Measurements from ENCODE around the gene CRELD2.

CRELD2 gene

DNA sequence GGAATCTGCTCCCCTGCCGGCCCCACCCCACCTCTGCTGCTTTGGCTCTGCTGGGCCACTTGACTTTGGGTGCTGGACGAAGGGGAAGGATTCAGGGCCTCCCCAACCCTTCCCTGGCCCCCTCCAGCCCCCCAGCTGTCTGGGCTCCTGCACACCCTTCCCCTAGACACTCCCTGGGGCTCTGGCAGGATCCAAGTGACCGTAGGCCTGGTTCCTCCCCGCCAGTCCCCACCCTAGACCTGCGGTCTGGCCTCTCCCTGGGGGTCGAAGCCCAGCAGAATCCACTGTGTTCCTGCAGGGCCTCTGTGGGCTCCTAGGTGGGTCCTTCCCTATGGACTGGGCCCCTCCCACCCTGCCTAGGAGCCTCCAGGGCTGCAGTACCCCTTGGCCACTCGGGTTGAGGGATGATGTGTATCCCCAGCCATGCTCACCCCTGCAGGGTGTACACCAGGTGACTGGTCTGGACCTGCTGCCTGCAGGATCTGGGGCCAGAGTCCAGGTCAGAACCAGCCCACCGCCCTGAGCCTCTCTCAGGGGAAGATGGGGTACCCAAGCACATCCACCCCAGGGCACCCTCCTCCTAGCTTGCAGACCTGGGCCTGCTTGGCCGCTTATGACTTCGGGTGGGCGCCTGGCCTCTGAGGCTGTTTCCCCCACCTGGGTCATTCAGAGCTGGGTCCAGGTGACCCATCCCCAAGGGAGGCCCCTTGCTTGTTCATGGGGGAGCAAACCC, 47.8 kb downstream of the CRELD2 start:
- Histone ChIP-seq H3K27me3 (no peaks in the 10 kb centered on the region), H3K36me3 (peaks cover 21% of the 10 kb centered on the region), H3K4me3 (ENCODE audit: low read depth, low read length) (no peak overlapping the region), H3K9me3 (no peaks in the 10 kb centered on the region), H3K4me1 (peaks cover 23% of the 10 kb centered on the region)
- DNase-seq = peak; percentile 12
- TF ChIP-seq, protein P1, sequence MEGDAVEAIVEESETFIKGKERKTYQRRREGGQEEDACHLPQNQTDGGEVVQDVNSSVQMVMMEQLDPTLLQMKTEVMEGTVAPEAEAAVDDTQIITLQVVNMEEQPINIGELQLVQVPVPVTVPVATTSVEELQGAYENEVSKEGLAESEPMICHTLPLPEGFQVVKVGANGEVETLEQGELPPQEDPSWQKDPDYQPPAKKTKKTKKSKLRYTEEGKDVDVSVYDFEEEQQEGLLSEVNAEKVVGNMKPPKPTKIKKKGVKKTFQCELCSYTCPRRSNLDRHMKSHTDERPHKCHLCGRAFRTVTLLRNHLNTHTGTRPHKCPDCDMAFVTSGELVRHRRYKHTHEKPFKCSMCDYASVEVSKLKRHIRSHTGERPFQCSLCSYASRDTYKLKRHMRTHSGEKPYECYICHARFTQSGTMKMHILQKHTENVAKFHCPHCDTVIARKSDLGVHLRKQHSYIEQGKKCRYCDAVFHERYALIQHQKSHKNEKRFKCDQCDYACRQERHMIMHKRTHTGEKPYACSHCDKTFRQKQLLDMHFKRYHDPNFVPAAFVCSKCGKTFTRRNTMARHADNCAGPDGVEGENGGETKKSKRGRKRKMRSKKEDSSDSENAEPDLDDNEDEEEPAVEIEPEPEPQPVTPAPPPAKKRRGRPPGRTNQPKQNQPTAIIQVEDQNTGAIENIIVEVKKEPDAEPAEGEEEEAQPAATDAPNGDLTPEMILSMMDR (IDR thresholded peaks at IDR 0.05; ENCODE audit: low read depth, low read length) = no peak

DNA sequence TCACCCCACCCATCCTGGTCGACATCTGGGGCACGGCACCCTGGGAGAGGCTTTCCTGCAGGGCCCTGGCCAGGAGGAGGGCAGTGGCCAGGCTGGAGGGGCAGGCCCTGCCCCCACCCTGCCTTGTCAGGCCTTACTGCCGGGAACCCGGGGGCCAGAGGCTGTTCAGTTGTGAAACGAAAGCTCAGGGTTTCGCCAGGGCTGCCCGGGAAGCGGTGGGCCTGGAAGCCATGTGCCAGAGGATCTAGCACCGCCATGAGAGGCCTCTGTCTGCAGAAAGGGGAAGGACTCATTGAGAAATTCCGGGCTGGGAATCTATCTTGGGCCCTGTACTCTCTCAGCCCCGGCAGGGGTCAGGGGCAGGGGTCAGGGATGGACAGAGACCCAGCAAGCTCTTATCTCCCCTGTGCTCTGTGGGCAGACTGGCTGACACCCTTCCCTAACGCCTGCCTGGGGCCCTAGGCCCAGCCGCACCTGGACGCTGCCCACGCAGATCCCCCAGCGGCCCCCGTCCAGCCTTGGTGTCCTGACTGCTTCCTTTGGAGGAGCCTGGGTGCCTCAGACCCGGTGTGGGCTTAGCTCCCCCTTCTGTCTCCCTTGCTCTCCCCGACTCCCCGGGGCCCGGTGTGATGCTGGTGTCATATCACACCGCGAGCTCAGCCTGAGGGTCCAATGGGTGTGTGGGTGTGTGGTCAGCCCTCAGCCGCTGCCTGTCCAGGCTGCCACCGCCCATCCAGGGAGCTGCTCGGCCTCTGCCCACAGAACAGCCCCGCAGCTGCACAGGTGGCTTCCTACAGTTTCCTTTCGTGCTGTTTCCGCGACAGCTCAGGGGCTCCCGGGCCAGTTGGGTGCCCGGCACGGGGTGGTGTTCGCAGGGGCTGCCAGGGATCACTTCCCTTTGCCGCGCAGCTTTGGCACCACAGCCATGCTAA, 48.6 kb downstream of the CRELD2 start:
- H3K9me3 ChIP-seq = no peaks in the 10 kb centered on the region
- TF ChIP-seq, protein P1 (IDR thresholded peaks at IDR 0.05; ENCODE audit: low read depth, low read length) = no peak
- DNase-seq = peak; percentile 31
- no peaks in the 10 kb centered on the region; the same call in 1 of the 2 replicates for H3K27me3 ChIP-seq
- peaks cover 14% of the 10 kb centered on the region for H3K36me3 ChIP-seq
- H3K4me3 ChIP-seq (ENCODE audit: low read depth, low read length) = no peak overlapping the region
- peaks cover 23% of the 10 kb centered on the region for H3K4me1 ChIP-seq

DNA sequence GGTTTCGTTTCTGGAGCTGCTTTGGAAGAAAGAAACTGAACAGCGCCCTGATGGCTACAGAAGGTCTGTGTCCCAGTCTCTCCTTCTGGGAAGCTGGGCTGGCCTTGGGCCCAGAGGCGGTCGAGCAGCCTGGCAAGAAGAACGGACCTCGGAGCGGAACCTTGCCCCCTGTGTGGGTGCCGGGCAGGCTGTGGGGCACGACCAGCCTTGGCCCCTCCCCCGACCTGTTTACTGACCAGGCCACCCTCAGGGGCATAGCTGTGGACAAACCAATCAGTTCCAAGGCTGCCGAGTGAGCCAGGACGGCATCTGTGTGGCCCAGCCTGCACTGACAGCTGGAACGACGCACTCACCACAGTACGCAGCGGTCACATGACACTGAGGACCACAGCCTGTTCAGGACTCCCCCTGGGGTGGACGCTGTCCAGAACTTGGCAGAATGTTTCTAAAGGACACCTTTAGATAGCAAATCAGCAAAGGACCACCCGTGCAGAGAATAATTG, 49.3 kb downstream of the CRELD2 start:
- Histone ChIP-seq H3K9me3 (no peaks in the 10 kb centered on the region; the same call in 1 of the 2 replicates), H3K4me3 (ENCODE audit: low read depth, low read length) (no peak overlapping the region), H3K4me1 (peaks cover 21% of the 10 kb centered on the region), H3K36me3 (peaks cover 10% of the 10 kb centered on the region), H3K27me3 (no peaks in the 10 kb centered on the region; the same call in 1 of the 2 replicates)
- peak; percentile 28 for DNase-seq
- TF ChIP-seq, protein P1 (IDR thresholded peaks at IDR 0.05; ENCODE audit: low read depth, low read length) = no peak

DNA sequence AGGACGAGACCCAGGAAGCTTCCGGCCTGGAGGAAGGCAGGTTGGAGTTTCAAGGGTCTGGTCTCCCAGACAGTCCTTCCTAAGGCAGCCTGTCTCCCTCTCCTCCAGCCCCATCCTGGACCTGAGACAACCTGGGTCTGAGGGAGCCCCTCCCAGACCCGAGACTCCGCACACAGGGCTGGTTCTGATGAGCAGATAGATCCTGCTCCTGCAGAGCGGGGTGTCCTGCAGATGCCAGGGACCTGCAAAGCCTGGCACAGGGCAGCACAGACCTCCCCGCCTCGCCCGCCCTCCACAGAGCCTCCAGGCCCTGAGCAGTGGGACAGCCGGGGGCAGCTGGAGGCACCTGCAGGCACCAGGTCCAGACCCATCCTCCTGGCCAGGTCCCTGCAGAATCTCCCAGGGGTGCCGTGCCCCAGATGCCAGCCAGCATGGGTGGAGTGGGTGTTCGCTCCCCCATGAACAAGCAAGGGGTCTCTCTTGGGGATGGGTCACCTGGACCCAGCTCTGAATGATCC, 49.9 kb downstream of the CRELD2 start:
- TF ChIP-seq, protein P1 (IDR thresholded peaks at IDR 0.05; ENCODE audit: low read depth, low read length) = no peak
- DNase-seq = peak; percentile 7
- Histone ChIP-seq H3K36me3 (peaks cover 4% of the 10 kb centered on the region), H3K4me1 (peaks cover 15% of the 10 kb centered on the region), H3K27me3 (no peaks in the 10 kb centered on the region; the same call in 1 of the 2 replicates), H3K9me3 (no peaks in the 10 kb centered on the region; the same call in 1 of the 2 replicates), H3K4me3 (ENCODE audit: low read depth, low read length) (no peak overlapping the region)

DNA sequence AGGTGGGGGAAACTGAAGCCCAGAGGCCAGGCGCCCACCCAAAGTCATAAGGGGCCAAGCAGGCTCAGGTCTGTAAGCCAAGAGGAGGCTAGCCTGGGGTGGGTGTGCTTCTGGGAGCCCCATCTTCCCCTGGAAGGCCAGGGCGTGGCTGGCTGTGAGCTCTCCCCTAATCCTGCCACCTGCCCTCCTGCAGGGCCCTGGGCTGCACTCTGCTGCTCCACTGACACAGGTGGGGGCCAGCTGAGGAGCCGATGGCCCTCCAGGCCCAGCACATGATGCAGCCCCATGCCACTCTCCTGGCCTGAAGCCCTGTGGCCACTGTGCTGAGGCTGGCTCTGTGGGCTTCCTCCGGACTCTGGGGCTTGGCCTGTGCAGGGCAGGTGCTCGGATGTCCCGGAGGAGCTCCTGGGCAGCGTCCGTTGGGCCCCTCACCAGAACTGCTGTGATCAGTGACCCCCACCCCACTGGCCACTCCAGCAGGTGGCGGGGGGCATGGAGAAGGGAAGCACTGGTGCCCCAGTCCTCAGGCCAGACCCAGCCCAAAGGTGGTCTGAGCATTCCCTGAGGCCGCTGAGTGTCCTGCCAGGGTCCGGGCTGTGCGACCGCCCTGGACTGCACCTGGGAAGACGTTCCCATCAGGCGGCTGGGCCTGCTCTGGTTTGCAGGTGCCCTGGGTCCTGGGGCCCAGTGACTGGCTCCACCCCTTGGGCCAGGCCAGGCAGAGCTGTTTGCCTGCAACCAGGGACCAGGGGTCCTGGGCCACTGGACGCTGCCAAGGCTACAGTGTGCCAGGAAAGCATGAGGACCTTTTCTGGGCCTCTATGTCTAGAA, 50.6 kb downstream of the CRELD2 start:
- peaks cover 15% of the 10 kb centered on the region for H3K4me1 ChIP-seq
- H3K9me3 ChIP-seq = no peaks in the 10 kb centered on the region; the same call in 1 of the 2 replicates
- H3K36me3 ChIP-seq = no peaks in the 10 kb centered on the region; the same call in 1 of the 2 replicates
- H3K4me3 ChIP-seq (ENCODE audit: low read depth, low read length) = no peak overlapping the region
- peak; percentile 12 for DNase-seq
- TF ChIP-seq, protein P1 (IDR thresholded peaks at IDR 0.05; ENCODE audit: low read depth, low read length) = no peak
- H3K27me3 ChIP-seq = no peaks in the 10 kb centered on the region; the same call in 1 of the 2 replicates
